ENCODE measurements around the gene OSBP2. TPM values are rescaled to one million over a fixed set of nuclear protein-coding genes. Genes with fewer than 3 reads are reported as not detected.
A peak's percentile ranks its signal among the peaks of the same experiment; 100 is the strongest.

Gene OSBP2
- total and polyA plus RNA-seq, 4 donors: 1.1 to 12.3 (median 2.6) TPM

DNA sequence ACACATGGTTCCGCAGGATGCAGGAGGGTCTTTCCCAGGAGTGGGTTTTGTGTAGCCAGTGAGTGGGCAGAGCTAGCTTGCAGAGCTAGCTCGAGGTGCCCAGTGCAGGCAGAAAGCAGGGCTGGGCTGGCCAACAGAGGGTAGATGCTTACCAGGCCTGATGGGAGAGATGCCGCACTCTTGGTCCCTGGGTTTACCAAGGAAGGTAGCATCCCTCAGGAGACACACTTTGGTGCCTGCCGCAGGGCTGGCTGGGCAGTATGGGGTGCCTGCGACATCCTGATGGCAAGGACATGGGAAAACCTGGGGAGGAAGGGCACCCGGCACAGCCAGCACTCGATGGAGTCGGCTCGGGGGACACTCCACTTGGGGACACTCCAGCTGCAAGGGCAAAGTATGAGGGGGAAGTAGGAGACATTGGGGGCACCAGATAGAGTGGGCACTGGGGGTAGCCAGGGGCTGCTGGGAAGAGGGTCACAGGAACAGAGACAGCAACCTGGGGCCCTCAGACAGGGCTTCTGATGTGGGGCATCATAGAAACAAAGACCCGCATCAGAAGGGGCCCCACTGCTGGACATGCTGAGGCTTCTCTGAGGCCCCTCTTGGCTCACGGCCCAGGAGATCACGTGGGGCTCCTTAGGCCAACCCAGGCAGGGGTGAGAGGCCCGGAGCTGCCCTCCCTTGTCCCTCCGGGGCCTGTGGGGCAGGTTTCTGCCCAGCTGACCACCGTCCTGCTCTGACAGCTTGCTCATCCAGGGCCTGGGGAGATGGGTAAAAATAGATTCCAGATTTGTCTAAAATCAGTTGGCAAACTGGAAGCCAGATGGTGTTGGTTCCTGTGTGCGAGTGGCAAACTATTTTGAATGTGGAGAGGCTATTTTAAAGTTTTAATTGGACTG is 184.1 kb downstream of the OSBP2 start:
- TF ChIP-seq, protein P1, sequence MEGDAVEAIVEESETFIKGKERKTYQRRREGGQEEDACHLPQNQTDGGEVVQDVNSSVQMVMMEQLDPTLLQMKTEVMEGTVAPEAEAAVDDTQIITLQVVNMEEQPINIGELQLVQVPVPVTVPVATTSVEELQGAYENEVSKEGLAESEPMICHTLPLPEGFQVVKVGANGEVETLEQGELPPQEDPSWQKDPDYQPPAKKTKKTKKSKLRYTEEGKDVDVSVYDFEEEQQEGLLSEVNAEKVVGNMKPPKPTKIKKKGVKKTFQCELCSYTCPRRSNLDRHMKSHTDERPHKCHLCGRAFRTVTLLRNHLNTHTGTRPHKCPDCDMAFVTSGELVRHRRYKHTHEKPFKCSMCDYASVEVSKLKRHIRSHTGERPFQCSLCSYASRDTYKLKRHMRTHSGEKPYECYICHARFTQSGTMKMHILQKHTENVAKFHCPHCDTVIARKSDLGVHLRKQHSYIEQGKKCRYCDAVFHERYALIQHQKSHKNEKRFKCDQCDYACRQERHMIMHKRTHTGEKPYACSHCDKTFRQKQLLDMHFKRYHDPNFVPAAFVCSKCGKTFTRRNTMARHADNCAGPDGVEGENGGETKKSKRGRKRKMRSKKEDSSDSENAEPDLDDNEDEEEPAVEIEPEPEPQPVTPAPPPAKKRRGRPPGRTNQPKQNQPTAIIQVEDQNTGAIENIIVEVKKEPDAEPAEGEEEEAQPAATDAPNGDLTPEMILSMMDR (IDR thresholded peaks at IDR 0.05; ENCODE audit: control extremely low read depth, extremely low read depth): no peak

DNA sequence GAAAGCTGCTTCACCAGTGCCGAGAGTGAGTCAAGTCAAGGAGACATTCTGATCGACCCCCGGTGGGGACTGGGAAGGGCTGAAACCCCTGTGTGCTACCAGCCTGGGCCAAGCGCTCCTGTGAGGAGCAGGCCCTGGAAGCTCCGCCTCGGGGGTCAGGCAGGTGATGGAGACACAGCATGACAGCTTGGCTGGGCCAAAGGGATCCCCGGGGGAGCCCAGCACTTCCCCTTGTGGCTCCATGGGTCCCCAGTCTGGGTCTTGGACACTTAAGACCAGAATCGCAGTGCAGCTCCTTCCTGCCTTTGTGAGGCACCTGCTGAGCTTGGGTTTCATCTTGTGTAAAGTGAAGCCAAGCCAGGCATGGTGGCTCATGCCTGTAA is 184.7 kb downstream of the OSBP2 start:
- H3K9me3 ChIP-seq (ENCODE audit: control insufficient read depth in 4 of 4, insufficient read depth in 3 of 4, low read length in 3 of 4): no peaks in the 10 kb centered on the region
- H3K36me3 ChIP-seq (ENCODE audit: control insufficient read depth in 4 of 4, insufficient read depth in 4 of 4, low read length in 4 of 4): no peaks in the 10 kb centered on the region
- WGBS, 2 donors: 73 to 79% methylated on average over 8 of the region's 8 CpGs
- peaks cover 0 to 68% (median 28%) of the 10 kb centered on the region in 5 donors for H3K4me1 ChIP-seq (ENCODE audit: control insufficient read depth in 5 of 5, insufficient read depth in 5 of 5, low read length in 5 of 5)
- TF ChIP-seq, protein P1 (IDR thresholded peaks at IDR 0.05; ENCODE audit: control extremely low read depth, extremely low read depth): no peak
- DNase-seq (no peak), ATAC-seq (ENCODE audit: insufficient read depth, low FRiP score) (no peak)
- no peak overlapping the region for H3K4me3 ChIP-seq
- no peak overlapping the region for H3K27ac ChIP-seq (ENCODE audit: low read depth in 1 of 2, low read length in 1 of 2)
- H3K9ac ChIP-seq (ENCODE audit: insufficient read depth in 1 of 2, low read length in 2 of 2): no peak overlapping the region
- H3K27me3 ChIP-seq (ENCODE audit: control insufficient read depth in 3 of 3, insufficient read depth in 3 of 3, low read length in 2 of 3): no peaks in the 10 kb centered on the region

More for the DNA sequence above, 184.1 kb downstream of the OSBP2 start:
- Histone ChIP-seq H3K4me3 (no peak overlapping the region), H3K36me3 (ENCODE audit: control insufficient read depth in 4 of 4, insufficient read depth in 4 of 4, low read length in 4 of 4) (no peaks in the 10 kb centered on the region), H3K27ac (ENCODE audit: low read depth in 1 of 2, low read length in 1 of 2) (no peak overlapping the region), H3K9me3 (ENCODE audit: control insufficient read depth in 4 of 4, insufficient read depth in 3 of 4, low read length in 3 of 4) (no peaks in the 10 kb centered on the region), H3K4me1 (ENCODE audit: control insufficient read depth in 5 of 5, insufficient read depth in 5 of 5, low read length in 5 of 5) (peaks cover 0 to 68% (median 28%) of the 10 kb centered on the region in 5 donors), H3K27me3 (ENCODE audit: control insufficient read depth in 3 of 3, insufficient read depth in 3 of 3, low read length in 2 of 3) (no peaks in the 10 kb centered on the region), H3K9ac (ENCODE audit: insufficient read depth in 1 of 2, low read length in 2 of 2) (no peak overlapping the region)
- 73 to 78% methylated on average over 16 of the region's 16 CpGs for WGBS, 2 donors
- no peak for ATAC-seq (ENCODE audit: insufficient read depth, low FRiP score)
- peak; percentile 79 to 88 (median 86) for DNase-seq

DNA sequence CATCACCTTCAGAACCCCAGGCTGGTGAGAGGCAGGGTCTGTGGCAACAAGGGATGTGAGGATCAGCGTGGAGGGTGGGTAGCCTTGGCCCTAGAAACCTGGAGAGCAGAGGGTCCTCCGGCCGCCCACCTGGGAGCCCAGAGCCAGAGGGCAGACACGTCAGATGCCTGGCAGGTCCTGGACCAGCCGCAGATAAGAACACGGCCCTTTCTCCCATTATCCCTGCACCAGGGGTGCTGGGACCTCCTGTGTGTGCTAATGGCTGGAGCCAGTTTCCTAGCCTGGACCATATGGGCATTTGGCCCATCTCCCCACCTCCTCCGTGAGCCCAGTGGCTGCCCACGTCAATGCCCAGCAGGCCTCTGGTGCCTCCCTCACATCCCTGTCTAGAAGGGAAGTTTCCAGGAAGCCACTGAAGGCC is 185.5 kb downstream of the OSBP2 start:
- H3K36me3 ChIP-seq (ENCODE audit: control insufficient read depth in 4 of 4, insufficient read depth in 4 of 4, low read length in 4 of 4): no peaks in the 10 kb centered on the region
- TF ChIP-seq, protein P1 (IDR thresholded peaks at IDR 0.05; ENCODE audit: control extremely low read depth, extremely low read depth): no peak
- 94% methylated on average over 8 of the region's 8 CpGs for WGBS, 2 donors
- no peaks in the 10 kb centered on the region for H3K9me3 ChIP-seq (ENCODE audit: control insufficient read depth in 4 of 4, insufficient read depth in 3 of 4, low read length in 3 of 4)
- H3K4me3 ChIP-seq: no peak overlapping the region
- no peaks in the 10 kb centered on the region for H3K27me3 ChIP-seq (ENCODE audit: control insufficient read depth in 3 of 3, insufficient read depth in 3 of 3, low read length in 2 of 3)
- ATAC-seq (ENCODE audit: insufficient read depth, low FRiP score): no peak
- H3K4me1 ChIP-seq (ENCODE audit: control insufficient read depth in 5 of 5, insufficient read depth in 5 of 5, low read length in 5 of 5): peaks cover 0 to 68% (median 28%) of the 10 kb centered on the region in 5 donors
- H3K27ac ChIP-seq (ENCODE audit: low read depth in 1 of 2, low read length in 1 of 2): no peak overlapping the region
- H3K9ac ChIP-seq (ENCODE audit: insufficient read depth in 1 of 2, low read length in 2 of 2): no peak overlapping the region
- DNase-seq: no peak

Measured in lung (tissue), 12 donors.